Inferior parietal cortex (tissue), 1 donor: ENCODE results near the gene SMIM45.

Source experiments
- DNase-seq: peaks from one replicate; pipeline ENCODE4 v3.0.0-alpha.2; 2016; ENCODE audit errors: extremely low spot score

Gene SMIM45

DNA sequence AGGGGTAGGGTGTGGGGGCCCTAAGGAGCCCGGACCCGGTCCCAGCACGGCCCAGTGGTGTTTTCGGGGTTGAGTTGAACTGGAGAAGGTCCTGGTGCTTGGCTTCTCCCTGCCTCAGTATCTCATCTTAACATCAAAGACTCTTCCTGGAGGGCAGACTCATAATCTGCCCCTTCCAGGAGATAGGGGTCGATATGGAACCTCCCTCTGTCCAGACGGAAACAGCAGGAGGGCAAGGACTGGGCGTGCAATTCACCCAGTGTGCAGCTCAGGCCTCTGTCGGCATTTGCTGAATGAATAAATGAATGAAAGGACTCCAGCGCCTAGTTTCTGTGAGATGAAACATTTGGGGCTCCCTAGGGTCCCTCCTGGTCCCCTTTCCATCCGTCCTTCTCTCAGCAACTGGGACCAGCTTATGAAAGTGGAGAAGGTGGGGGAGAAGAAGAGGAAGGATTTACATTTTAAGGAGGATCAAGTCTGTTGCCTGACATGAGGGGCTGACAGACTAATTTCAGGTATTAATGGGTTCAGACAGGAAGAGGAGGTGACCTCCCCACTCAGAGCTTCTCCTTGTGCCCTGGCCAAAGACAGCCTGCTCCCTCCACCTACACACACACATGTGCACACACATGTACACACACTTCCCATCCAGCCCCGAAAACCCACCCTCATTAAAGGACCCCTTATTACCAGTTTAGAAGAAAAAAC, 36.0 kb upstream of the SMIM45 start:
- DNase-seq, result no peak

DNA sequence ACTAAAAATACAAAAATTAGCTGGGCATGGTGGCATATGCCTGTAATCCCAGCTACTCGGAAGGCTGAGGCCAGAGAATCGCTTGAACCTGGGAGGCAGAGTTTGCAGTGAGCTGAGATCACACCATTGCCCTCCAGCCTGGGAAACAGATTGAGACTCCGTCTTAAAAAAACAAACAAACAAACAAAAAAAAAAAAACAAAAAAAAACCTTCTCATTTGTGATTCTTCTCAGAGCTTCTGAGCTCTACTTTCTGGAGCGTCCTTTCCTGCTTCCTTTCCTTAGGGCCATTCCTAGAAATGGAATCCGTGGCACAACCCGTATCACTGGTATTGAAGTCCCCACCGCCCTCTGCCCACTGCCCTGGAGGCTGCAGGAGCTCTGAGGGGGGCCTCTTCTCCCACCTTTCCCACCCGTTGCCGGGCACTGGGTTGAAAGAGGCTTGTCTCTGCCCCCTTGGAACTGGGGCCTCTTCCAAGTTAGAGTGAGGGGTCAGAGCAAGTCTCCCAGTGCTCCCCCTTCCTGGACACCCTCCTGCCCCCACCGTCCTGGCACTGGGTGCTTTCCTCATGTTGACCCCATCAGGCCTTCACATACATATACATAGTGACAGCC, 35.1 kb upstream of the SMIM45 start:
- no peak for DNase-seq

- no peak for DNase-seq
These were observed 34.5 kb upstream of the SMIM45 start for GRCh38 chr22:41917375-41917902.

DNA sequence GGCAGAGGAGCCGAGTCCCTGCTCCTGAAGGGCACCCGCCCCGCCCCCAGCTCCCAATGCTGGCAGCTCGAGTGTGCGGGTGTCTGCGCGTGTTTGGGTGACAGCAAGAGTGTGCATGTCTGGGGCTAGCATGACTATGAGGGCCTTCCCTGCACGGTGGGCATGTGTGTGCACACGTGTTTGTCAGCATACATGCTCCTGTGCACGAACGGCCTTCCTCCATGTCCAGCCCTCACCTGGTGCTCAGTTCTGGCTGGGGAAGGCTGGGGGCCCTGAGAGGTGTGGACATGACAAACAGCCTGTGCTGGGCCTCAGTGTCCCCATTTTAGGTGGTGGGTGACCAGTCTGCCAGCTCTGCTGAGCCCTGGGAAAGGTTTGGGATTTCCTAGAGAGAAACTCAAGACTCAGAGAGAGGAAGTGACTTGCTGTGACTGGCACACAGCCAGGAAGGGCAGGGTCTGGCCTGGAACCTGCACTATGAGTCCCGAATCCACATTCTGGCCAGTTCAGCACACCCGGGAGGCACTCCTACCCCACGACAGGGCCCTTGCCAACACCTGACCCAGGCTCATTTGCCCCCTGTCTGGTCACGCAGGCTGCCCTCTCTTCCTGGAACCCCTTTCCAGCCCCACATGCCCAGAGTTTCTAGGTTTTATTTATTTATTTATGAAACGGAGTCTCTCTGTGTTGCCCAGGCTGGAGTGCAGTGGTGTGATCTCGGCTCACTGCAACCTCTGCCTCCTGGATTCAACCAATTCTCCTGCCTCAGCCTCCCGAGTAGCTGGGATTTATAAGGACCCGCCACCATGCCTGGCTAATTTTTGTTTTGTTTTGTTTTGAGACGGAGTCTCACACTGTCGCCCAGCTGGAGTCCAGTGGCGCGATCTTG, 33.8 kb upstream of the SMIM45 start:
- DNase-seq, result no peak

GRCh38 chr22:41919357-41920224, 32.4 kb upstream of the SMIM45 start:
- DNase-seq, result no peak

DNA sequence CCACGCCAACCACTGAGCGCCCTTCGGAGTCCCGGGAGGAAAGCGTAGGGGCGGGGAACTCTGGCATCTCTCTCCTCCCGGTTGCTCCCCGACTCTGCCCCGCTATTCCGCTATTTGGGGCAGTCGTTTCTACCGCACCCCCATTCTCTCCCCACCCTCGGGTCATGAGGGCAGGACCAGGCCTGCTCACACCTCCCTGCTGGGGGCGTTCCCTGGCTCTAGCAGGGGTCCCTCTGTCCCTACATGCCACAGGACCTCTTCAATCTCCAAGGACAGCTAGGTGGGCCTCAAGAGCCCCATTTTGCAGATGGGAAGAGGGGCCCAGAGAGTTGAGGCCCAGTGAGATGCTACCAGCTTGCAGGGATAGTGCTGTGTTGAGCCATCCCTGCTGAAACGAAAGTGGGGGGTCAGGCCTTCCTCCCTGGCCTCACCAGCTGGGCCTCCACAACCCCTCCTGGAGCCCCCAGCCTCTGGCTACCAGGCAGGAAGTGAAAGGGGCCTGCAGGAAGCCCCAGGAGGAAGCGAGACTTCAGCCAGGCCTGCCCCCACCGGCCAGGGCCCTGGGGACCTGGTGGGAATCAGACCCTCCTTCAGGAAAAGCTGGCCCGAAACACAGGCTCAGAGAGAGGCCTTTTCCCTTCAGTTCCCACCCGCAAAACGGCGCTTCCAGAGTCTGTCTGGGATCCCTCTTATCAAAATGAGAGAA, 31.5 kb upstream of the SMIM45 start:
- no peak for DNase-seq

DNA sequence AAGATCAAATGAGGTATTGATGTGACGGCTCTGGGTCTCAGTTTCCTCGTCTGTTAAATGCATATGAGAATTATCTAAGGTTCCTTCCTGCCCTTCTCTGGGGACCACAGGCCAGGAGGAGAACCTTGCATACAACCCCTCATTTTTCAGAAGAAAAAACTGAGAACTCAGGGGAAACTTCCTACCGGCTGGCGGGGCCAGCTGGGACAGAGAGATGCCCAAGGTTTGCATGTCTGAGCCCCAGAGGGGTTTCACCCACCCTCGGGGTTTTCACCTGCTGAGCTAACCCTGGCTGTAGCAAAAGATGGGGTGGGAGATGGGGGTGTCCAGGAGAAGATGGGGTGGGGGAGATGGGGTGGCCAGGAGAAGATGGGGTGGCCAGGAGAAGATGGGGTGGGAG, 29.6 kb upstream of the SMIM45 start:
- no peak for DNase-seq

- DNase-seq, result no peak
These were observed 28.9 kb upstream of the SMIM45 start for GRCh38 chr22:41922940-41923594.

- no peak for DNase-seq
These were observed 28.2 kb upstream of the SMIM45 start for GRCh38 chr22:41923595-41924276.

DNA sequence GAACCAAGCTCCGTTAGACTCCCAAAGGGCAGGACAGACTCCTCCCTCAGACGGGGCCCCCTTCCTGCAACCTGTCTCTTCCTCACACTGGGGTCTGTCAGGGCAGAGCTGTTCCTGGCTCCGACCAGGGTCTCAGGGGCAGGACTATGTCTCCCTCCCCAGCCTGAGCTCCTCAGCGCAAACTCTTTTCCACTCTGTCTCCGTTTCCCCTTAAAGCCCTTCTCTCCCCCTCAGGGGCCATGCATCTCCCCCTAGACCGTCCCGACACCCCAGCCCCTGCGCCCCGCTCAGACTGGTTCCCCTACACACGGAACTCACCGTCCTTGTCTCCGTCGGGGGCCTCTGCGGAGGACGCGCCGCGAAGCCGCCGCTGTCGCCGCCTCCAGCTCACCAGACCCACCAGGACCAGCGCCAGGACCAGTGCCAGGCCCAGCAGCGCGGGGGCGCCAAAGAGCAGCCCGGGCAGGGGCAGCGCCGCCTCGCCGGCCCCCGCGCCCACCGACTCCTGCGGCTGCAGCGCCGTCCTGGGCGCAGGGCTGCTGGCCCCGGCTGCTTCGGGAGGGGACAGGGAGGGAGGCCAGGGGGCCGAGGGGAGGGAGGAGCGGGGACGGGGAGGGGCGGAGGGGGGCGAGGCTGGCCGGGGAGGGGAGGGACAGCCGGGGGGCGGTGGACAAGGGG, 26.0 kb upstream of the SMIM45 start:
- DNase-seq, result no peak

- no peak for DNase-seq
These were observed 24.1 kb upstream of the SMIM45 start for GRCh38 chr22:41927813-41928212.

GRCh38 chr22:41928593-41929417, 23.1 kb upstream of the SMIM45 start:
- no peak for DNase-seq

- DNase-seq, result no peak
These were observed 22.5 kb upstream of the SMIM45 start for GRCh38 chr22:41929418-41929810.

GRCh38 chr22:41931701-41932269, 20.2 kb upstream of the SMIM45 start:
- DNase-seq, result no peak

DNA sequence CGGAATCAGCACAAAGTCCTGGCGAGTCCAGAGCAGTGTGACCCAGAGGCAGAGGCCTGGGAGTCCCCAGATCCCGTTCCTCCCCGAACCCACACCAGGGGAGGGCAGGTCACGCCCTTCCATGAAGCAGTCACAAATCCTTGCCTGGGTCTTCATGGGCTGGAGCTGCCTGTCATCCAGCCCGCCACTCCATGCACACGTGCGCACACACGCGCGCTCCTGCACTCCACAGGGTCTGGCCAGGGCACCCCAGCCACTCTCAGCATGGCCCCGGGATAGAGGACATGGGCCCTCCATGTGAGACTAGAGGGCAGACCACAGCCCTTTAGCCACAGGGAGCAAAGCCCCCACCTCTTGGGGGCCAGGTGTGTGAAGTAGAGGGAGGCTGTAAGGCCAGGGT, 19.6 kb upstream of the SMIM45 start:
- no peak for DNase-seq

DNA sequence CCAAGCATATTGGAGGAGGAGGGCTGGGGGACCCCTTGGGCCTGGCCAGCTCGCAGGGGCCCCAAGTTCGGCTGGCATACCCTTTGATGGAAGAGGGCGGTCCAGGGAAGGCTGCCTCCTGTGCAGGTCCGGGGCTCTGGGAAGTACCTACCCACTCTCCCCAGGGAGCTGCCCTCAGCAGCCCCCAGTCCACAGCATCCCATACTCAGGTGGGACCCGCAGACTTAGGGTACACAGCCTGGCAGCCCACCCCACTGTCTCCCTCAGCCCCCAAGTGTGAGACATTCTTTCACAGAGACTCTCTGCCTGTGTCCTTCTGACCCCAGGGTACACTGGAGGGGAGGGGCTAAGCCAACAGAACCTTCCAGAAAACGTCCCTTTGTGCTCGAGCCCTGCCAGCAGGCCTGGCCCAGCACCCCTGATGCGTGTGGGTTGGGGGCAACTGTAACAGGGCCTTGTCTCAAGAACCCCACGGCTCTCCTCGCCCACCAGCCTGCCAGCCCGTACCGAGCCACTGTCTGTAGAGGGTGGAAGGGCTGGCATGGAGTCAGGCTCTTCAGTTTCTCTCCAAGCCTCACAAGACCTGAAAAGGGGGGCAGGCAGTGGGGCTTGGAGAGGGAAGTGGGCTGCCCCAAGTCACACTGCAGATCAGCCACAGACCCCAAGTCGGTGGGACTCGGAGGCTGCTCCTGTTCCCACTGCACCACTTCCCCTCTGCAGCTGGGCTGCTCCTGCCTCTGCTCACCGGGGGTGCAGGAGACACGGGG, 18.4 kb upstream of the SMIM45 start:
- no peak for DNase-seq
